WTC11 (cell line): Measurements from ENCODE around the gene PLIN1.

Experiments used
- TEAD1 ChIP-seq: sonication (generic); formaldehyde crosslinking; IDR thresholded peaks from 2 replicates; pipeline ENCODE4 v1.8.0; 2022; ENCODE audit warnings: mild to moderate bottlenecking, missing genetic modification reagents
- TF ChIP-seq, protein P1 (sequence below): sonication (generic); formaldehyde crosslinking; IDR thresholded peaks from 2 replicates; pipeline ENCODE4 v1.8.0; 2022; ENCODE audit warnings: missing genetic modification reagents
- TF ChIP-seq, protein P2 (sequence below): sonication (generic); formaldehyde crosslinking; IDR thresholded peaks from 2 replicates; pipeline ENCODE4 v1.8.1; 2022; ENCODE audit warnings: missing genetic modification reagents, borderline replicate concordance
- TF ChIP-seq, protein P3 (sequence below): fragments of 200-600 bp; IDR thresholded peaks from 2 replicates; pipeline ENCODE4 v1.8.0; 2022; ENCODE audit warnings: antibody characterized with exemption

DNA sequence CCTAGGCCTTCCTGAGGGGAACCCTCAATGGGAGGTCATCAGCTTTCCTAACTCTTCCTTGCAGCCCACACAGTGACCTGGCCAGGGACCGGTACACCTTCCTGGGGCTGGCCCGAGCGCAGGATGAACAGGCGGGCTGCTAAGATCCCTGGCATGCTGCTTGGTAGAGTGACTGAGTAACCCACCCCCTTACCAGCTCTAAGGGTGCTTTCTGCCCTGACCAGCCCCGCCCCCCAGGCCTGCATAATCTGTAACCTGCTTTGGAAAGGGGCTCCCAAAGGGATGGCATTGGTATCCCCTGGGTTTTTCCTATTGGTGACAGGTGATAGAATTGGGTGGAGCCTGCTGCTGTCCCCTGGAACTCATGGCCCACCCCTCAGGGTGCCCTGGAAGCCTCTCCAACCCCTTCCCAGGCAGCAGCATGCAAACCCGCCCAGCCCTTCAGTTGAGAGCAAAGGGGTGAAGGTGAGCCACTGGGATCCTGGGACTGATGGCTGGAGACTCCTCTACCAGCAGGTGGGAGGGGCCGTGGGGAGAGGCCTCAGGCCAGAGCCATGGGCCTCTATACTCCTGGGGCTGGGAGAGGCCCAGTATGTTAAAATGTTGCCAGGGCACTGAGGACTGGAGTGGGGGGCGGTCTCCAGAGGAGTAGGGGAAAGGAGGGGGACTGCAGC is 12.8 kb downstream of the PLIN1 start:
- TF ChIP-seq, protein P1, sequence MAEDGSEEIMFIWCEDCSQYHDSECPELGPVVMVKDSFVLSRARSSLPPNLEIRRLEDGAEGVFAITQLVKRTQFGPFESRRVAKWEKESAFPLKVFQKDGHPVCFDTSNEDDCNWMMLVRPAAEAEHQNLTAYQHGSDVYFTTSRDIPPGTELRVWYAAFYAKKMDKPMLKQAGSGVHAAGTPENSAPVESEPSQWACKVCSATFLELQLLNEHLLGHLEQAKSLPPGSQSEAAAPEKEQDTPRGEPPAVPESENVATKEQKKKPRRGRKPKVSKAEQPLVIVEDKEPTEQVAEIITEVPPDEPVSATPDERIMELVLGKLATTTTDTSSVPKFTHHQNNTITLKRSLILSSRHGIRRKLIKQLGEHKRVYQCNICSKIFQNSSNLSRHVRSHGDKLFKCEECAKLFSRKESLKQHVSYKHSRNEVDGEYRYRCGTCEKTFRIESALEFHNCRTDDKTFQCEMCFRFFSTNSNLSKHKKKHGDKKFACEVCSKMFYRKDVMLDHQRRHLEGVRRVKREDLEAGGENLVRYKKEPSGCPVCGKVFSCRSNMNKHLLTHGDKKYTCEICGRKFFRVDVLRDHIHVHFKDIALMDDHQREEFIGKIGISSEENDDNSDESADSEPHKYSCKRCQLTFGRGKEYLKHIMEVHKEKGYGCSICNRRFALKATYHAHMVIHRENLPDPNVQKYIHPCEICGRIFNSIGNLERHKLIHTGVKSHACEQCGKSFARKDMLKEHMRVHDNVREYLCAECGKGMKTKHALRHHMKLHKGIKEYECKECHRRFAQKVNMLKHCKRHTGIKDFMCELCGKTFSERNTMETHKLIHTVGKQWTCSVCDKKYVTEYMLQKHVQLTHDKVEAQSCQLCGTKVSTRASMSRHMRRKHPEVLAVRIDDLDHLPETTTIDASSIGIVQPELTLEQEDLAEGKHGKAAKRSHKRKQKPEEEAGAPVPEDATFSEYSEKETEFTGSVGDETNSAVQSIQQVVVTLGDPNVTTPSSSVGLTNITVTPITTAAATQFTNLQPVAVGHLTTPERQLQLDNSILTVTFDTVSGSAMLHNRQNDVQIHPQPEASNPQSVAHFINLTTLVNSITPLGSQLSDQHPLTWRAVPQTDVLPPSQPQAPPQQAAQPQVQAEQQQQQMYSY (CRISPR knock-in tag) = no peak
- no peak for TF ChIP-seq TEAD1 (CRISPR knock-in tag)
- TF ChIP-seq, protein P2, sequence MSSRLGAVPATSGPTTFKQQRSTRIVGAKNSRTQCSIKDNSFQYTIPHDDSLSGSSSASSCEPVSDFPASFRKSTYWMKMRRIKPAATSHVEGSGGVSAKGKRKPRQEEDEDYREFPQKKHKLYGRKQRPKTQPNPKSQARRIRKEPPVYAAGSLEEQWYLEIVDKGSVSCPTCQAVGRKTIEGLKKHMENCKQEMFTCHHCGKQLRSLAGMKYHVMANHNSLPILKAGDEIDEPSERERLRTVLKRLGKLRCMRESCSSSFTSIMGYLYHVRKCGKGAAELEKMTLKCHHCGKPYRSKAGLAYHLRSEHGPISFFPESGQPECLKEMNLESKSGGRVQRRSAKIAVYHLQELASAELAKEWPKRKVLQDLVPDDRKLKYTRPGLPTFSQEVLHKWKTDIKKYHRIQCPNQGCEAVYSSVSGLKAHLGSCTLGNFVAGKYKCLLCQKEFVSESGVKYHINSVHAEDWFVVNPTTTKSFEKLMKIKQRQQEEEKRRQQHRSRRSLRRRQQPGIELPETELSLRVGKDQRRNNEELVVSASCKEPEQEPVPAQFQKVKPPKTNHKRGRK (CRISPR knock-in tag) = no peak
- TF ChIP-seq, protein P3, sequence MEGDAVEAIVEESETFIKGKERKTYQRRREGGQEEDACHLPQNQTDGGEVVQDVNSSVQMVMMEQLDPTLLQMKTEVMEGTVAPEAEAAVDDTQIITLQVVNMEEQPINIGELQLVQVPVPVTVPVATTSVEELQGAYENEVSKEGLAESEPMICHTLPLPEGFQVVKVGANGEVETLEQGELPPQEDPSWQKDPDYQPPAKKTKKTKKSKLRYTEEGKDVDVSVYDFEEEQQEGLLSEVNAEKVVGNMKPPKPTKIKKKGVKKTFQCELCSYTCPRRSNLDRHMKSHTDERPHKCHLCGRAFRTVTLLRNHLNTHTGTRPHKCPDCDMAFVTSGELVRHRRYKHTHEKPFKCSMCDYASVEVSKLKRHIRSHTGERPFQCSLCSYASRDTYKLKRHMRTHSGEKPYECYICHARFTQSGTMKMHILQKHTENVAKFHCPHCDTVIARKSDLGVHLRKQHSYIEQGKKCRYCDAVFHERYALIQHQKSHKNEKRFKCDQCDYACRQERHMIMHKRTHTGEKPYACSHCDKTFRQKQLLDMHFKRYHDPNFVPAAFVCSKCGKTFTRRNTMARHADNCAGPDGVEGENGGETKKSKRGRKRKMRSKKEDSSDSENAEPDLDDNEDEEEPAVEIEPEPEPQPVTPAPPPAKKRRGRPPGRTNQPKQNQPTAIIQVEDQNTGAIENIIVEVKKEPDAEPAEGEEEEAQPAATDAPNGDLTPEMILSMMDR = no peak
